OCI-LY1 (cell line): ENCODE measurements around the gene RAD51B.

ENCODE experiments used
- EZH2 ChIP-seq: fragments of 200-600 bp; sonication (generic), shearing (Covaris generic); IDR thresholded peaks from 2 replicates; pipeline ENCODE4 v1.8.0; 2017; ENCODE audit warnings: borderline replicate concordance, mixed run types, mild to moderate bottlenecking, antibody characterized with exemption, low read length, moderate library complexity, mixed read lengths
- TF ChIP-seq, protein P1 (sequence below): fragments of 200-600 bp; sonication (generic), shearing (Covaris generic); IDR thresholded peaks from 2 replicates; pipeline ENCODE4 v1.5.1; 2017; ENCODE audit warnings: mild to moderate bottlenecking, antibody characterized with exemption, low read length, moderate library complexity, mixed read lengths

DNA sequence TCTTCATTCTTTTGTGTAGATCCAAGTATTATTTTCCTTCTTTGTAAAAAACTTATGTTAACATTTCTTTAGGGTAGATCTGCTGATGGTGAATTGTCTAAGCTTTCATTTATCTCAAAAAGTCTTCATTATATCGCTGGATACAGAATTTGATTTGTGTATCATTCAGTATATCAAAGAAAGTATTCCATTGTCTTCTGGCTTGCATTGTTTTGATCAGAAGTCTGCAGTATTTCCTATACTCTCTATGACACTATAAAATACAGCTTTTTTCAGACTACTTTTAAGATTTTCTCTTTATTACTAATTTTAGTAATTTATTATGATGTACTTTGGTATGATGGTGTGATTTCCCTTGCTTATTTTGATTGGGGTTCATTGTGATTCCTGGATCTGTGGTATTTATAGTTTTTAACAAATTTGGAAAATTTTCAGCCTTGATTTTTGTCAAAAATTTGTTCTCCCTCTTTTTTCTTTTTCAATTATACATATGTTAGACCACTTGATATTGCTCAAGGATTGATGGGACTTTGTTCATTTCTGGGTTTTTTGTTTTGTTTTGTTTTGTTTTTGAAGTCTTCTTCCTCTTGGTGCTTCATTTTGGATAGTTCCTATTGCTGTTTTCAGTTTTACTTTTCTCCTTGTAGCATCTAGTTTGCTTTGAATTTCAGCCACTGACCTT, 796.8 kb downstream of the RAD51B start:
- TF ChIP-seq EZH2, result no peak
- TF ChIP-seq, protein P1, sequence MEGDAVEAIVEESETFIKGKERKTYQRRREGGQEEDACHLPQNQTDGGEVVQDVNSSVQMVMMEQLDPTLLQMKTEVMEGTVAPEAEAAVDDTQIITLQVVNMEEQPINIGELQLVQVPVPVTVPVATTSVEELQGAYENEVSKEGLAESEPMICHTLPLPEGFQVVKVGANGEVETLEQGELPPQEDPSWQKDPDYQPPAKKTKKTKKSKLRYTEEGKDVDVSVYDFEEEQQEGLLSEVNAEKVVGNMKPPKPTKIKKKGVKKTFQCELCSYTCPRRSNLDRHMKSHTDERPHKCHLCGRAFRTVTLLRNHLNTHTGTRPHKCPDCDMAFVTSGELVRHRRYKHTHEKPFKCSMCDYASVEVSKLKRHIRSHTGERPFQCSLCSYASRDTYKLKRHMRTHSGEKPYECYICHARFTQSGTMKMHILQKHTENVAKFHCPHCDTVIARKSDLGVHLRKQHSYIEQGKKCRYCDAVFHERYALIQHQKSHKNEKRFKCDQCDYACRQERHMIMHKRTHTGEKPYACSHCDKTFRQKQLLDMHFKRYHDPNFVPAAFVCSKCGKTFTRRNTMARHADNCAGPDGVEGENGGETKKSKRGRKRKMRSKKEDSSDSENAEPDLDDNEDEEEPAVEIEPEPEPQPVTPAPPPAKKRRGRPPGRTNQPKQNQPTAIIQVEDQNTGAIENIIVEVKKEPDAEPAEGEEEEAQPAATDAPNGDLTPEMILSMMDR, result no peak
